ENCODE data around the gene PDGFC. TPM values are rescaled to one million over a fixed set of nuclear protein-coding genes. Genes with fewer than 3 reads are reported as not detected.
A peak's percentile ranks its signal among the peaks of the same experiment; 100 is the strongest.

PDGFC gene
- total and polyA plus RNA-seq, 12 donors: 2.1 to 18.2 (median 14.8) TPM

DNA sequence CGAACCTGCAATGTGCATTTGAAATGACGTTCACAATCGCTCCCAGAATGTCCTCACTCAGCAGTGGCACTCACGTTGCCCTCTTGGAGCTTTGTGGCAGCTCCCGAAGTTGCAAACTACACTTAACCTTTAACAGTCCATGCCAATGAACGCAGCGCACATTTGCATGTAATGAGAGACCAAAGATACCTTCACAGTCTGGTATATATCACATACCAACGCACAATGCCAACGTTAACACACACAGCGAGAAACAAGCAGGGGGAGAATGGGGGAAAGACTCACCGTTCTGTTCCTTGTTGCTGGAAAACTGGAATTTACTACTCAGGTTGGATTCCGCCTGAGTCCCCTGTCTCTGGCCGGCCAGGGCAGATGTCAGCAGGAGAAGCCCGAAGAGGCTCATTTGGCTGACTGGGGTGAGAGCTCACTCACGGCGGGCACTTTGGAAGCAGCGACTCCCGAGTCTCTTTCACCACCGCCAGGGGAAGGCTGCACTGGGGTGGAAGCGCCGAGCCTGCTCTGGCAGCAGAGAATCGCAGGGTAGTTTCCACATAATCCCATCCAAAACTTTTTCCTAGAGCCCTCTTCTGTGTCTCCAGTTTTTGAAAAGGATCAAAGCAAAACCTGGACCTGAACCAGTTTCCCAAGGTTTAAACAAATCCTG lies 966 bp downstream of the PDGFC start:
- H3K27ac ChIP-seq: peak overlapping the region; percentile 30 to 90 (median 88)
- no peaks in the 10 kb centered on the region for H3K36me3 ChIP-seq
- TF ChIP-seq, protein P1, sequence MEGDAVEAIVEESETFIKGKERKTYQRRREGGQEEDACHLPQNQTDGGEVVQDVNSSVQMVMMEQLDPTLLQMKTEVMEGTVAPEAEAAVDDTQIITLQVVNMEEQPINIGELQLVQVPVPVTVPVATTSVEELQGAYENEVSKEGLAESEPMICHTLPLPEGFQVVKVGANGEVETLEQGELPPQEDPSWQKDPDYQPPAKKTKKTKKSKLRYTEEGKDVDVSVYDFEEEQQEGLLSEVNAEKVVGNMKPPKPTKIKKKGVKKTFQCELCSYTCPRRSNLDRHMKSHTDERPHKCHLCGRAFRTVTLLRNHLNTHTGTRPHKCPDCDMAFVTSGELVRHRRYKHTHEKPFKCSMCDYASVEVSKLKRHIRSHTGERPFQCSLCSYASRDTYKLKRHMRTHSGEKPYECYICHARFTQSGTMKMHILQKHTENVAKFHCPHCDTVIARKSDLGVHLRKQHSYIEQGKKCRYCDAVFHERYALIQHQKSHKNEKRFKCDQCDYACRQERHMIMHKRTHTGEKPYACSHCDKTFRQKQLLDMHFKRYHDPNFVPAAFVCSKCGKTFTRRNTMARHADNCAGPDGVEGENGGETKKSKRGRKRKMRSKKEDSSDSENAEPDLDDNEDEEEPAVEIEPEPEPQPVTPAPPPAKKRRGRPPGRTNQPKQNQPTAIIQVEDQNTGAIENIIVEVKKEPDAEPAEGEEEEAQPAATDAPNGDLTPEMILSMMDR (IDR thresholded peaks at IDR 0.05): peak in 8 of 9 donors; percentile 12 to 53 (median 38)
- H3K4me3 ChIP-seq: peak overlapping the region; percentile 36 to 86 (median 78)
- H3K9me3 ChIP-seq: no peaks in the 10 kb centered on the region
- DNase-seq (peak; percentile 48 to 64), ATAC-seq (peak; percentile 27 to 79 (median 69))
- intact Hi-C loops (cut with DNase I): loop anchor here in 6 of 10 donors (5.0 to 10.0 kb wide), 5 partner anchors 72 to 496 kb away; no protein-coding TSS in a partner anchor
- 3% methylated on average over 22 of the region's 22 CpGs for WGBS, 2 donors
- H3K4me1 ChIP-seq: peaks cover 0 to 53% (median 27%) of the 10 kb centered on the region in 9 donors
- peaks cover 0 to 7% (median 0%) of the 10 kb centered on the region in 7 donors for H3K27me3 ChIP-seq

DNA sequence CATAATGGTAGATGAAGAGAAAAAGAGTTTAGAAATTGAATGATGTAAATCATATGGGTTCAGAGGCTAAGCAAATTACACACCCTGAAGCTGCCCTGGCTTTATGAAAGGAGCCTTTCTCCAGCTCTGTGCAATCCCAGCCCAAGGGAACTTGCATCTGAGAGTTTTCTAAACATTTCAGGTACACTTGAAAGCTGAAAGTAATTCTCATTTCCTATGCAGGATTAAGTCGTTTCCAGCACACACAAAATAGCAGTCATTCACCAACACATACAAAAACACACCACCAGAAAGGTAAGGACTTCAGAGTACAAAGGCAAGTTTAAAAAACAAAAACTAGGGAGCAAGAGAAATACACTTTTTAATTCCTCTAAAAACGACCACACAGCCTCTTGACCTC lies 1.7 kb downstream of the PDGFC start:
- ATAC-seq: no peak

DNA sequence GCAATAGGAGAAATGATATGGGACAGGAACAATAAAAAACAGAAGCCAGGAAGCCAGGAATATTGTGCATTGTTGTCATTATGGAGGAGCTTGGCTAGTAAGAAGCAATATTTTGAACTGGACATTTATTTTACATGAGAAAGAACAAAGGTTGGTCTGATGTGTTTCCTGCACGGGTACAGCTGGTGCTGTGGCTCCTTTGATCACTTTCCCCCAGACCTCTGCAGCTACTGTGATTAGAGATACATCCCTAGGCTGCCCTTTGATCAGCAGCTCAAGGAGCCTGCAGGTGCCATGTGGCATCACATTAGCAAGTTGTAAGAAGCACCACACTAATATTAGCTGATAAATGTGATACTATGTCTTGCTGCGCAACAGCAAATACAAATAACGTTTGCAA lies 2.5 kb downstream of the PDGFC start:
- peaks cover 0 to 53% (median 27%) of the 10 kb centered on the region in 9 donors for H3K4me1 ChIP-seq
- TF ChIP-seq, protein P1 (IDR thresholded peaks at IDR 0.05): no peak
- H3K36me3 ChIP-seq: no peaks in the 10 kb centered on the region
- H3K4me3 ChIP-seq: peak overlapping the region in 8 of 10 donors; percentile 52 to 86 (median 78)
- H3K9me3 ChIP-seq: no peaks in the 10 kb centered on the region
- peak overlapping the region in 5 of 10 donors; percentile 9 to 88 (median 28) for H3K27ac ChIP-seq
- no peak for DNase-seq
- intact Hi-C loops (cut with DNase I): loop anchor here in 2 of 10 donors (5.0 to 10.0 kb wide), 2 partner anchors 374 to 492 kb away; no protein-coding TSS in a partner anchor
- ATAC-seq: no peak
- H3K27me3 ChIP-seq: peaks cover 0 to 7% (median 0%) of the 10 kb centered on the region in 7 donors
- WGBS, 2 donors: 57 to 66% methylated on average over 3 of the region's 3 CpGs

More for the DNA sequence above, 1.7 kb downstream of the PDGFC start:
- Histone ChIP-seq H3K27ac (peak overlapping the region; percentile 30 to 90 (median 88)), H3K4me1 (peaks cover 0 to 53% (median 27%) of the 10 kb centered on the region in 9 donors), H3K36me3 (no peaks in the 10 kb centered on the region), H3K4me3 (peak overlapping the region; percentile 36 to 86 (median 78)), H3K27me3 (peaks cover 0 to 7% (median 0%) of the 10 kb centered on the region in 7 donors), H3K9me3 (no peaks in the 10 kb centered on the region)
- TF ChIP-seq, protein P1 (IDR thresholded peaks at IDR 0.05): no peak
- 3 to 5% methylated on average over 2 of the region's 2 CpGs for WGBS, 2 donors
- intact Hi-C loops (cut with DNase I): loop anchor here in 6 of 10 donors (5.0 to 10.0 kb wide), 6 partner anchors 72 to 495 kb away; no protein-coding TSS in a partner anchor
- DNase-seq: no peak

DNA sequence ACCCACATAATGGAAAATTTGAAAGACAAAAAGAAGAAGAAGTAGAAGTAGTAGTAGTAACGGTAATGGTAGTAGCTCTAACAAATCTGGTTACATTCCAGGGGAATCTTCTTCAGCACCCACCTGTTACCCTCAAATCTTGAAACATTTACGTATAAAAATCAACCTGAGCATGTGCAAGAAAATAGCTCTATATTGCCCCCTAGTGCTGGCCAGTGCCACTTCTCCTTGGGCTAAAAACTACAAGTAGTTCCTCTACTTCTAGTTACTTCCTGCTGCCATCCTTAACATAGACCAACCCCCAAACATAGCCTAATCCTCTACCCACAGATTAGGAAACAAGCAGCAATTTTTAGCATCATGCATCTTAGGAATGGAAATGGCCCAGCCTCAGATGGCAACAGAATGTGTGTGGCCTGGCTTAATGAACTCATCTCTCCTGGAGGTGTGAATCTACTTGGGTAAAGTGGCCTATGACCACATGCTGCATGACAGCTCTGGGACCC lies 3.1 kb downstream of the PDGFC start:
- peak in 5 of 8 donors; percentile 25 to 43 (median 38) for ATAC-seq
- peak overlapping the region in 5 of 10 donors; percentile 6 to 87 (median 18) for H3K27ac ChIP-seq
- no peaks in the 10 kb centered on the region for H3K36me3 ChIP-seq
- DNase-seq: peak; percentile 15 to 57
- peaks cover 0 to 7% (median 0%) of the 10 kb centered on the region in 7 donors for H3K27me3 ChIP-seq
- intact Hi-C loops (cut with DNase I): loop anchor here in 2 of 10 donors (5.0 to 10.0 kb wide), 2 partner anchors 374 to 491 kb away; no protein-coding TSS in a partner anchor
- TF ChIP-seq, protein P1 (IDR thresholded peaks at IDR 0.05): peak; percentile 60 to 82 (median 79)
- H3K9me3 ChIP-seq: no peaks in the 10 kb centered on the region
- H3K4me3 ChIP-seq: peak overlapping the region in 5 of 10 donors; percentile 74 to 86 (median 80)
- 30 to 34% methylated on average over 2 of the region's 2 CpGs for WGBS, 2 donors
- H3K4me1 ChIP-seq: peaks cover 0 to 53% (median 30%) of the 10 kb centered on the region in 9 donors
